Chondrocyte (in vitro differentiated cells): ENCODE measurements around the gene ZG16B. TPM values are rescaled to one million over a fixed set of nuclear protein-coding genes. Genes with fewer than 3 reads are reported as not detected.

Experiments
- DNase-seq: peaks from one replicate; pipeline ENCODE4 v3.0.0; 2021; ENCODE audit warnings: mixed read lengths, low spot score
- H3K27ac Mint-ChIP-seq: one replicate; pipeline ENCODE4 v1.8.0; 2021; ENCODE audit warnings: mild to moderate bottlenecking, moderate library complexity, mixed read lengths; ENCODE audit not compliant: unreplicated experiment
- H3K27me3 Mint-ChIP-seq: 2 replicates; pipeline ENCODE4 v1.8.0; 2021; ENCODE audit warnings: low read depth, mixed read lengths
- H3K36me3 Mint-ChIP-seq: 2 replicates; pipeline ENCODE4 v1.8.0; 2021; ENCODE audit warnings: low read depth, mixed read lengths
- H3K4me1 Mint-ChIP-seq: 2 replicates; pipeline ENCODE4 v1.8.0; 2021; ENCODE audit warnings: low read depth, mild to moderate bottlenecking, mixed read lengths
- H3K4me3 Mint-ChIP-seq: one replicate; pipeline ENCODE4 v1.8.0; 2021; ENCODE audit warnings: mild to moderate bottlenecking, moderate library complexity, mixed read lengths; ENCODE audit not compliant: unreplicated experiment
- H3K9me3 Mint-ChIP-seq: 2 replicates; pipeline ENCODE4 v1.8.0; 2021; ENCODE audit warnings: low read depth, mixed read lengths
- total RNA-seq: library from RNA; stranded (reverse); gene quantifications from 3 replicates; pipeline ENCODE4 v1.2.1, GENCODE V29; 2021
- TF ChIP-seq, protein P1 (sequence below): fragments of 200-600 bp; sonication (generic); IDR thresholded peaks from 2 replicates; pipeline ENCODE4 v1.5.0; 2021; ENCODE audit warnings: antibody characterized with exemption, mild to moderate bottlenecking, moderate library complexity

ZG16B gene
- total RNA-seq, 1 donor from 2014 or later = 2.1 TPM

DNA sequence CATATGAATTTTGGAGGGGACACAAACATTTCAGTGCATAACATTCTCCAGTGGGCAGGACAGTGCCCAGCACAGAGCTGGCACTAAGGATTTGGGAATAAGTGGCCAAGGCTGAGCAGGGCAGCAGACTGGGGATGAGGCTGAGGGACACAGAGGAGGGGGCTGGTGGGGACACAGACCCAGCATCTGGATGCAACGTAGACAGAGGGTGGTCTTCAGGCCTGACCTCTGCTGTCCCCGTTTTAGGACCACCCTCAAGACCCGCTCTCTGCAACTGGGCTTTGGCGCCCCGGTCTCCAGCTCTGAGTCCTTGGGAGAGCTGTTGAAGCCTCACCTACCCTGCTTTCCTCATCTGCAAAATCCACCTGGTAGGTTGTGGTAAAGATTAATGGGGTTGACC, 39.5 kb upstream of the ZG16B start:
- TF ChIP-seq, protein P1, sequence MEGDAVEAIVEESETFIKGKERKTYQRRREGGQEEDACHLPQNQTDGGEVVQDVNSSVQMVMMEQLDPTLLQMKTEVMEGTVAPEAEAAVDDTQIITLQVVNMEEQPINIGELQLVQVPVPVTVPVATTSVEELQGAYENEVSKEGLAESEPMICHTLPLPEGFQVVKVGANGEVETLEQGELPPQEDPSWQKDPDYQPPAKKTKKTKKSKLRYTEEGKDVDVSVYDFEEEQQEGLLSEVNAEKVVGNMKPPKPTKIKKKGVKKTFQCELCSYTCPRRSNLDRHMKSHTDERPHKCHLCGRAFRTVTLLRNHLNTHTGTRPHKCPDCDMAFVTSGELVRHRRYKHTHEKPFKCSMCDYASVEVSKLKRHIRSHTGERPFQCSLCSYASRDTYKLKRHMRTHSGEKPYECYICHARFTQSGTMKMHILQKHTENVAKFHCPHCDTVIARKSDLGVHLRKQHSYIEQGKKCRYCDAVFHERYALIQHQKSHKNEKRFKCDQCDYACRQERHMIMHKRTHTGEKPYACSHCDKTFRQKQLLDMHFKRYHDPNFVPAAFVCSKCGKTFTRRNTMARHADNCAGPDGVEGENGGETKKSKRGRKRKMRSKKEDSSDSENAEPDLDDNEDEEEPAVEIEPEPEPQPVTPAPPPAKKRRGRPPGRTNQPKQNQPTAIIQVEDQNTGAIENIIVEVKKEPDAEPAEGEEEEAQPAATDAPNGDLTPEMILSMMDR = no peak
- DNase-seq = peak; percentile 40
- peaks cover 43% of the 10 kb centered on the region for H3K27me3 Mint-ChIP-seq
- no peaks in the 10 kb centered on the region for H3K9me3 Mint-ChIP-seq
- H3K36me3 Mint-ChIP-seq = no peaks in the 10 kb centered on the region
- no peak overlapping the region for H3K27ac Mint-ChIP-seq
- H3K4me1 Mint-ChIP-seq = no peaks in the 10 kb centered on the region
- H3K4me3 Mint-ChIP-seq = no peak overlapping the region

DNA sequence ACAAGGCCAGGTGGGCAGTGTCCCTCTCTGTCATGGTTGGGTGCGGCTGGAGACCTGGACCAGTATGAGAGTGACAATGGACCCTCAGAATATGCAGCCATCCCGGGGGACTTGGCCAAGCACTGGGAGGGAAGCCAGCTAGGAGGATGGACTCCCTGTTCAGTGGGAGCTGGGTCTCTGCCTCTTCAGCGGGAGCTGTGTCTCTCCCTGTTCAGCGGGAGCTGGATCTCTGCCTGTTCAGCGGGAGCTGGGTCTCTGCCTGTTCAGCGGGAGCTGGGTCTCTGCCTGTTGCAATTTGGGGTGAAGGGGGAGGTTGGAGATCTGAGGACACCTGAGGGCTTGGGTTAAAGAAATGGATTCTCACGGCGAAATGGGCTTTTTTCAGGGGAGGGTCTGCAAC, 38.9 kb upstream of the ZG16B start:
- TF ChIP-seq, protein P1 = no peak
- H3K27me3 Mint-ChIP-seq = peaks cover 45% of the 10 kb centered on the region
- H3K27ac Mint-ChIP-seq = no peak overlapping the region
- H3K4me1 Mint-ChIP-seq = no peaks in the 10 kb centered on the region
- H3K4me3 Mint-ChIP-seq = no peak overlapping the region
- H3K9me3 Mint-ChIP-seq = no peaks in the 10 kb centered on the region
- no peaks in the 10 kb centered on the region for H3K36me3 Mint-ChIP-seq
- DNase-seq = peak; percentile 59

DNA sequence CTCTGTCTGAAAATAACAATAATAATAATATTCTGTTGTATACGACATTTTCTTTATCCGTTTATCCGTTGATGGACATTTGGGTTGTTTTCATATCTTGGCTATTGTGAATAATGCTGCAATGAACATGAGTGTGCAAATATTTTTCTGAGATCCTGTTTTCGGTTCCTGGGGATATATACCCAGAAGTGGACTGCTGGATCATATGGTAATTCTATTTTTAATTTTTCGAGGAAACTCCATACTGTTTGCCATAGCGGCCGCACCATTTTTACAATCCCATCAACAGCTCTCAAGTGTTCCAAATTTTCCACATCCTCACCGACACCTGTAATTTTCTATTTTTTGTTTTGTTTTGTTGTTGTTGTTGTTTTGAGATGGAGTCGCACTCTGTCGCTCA, 37.2 kb upstream of the ZG16B start:
- Mint-ChIP-seq H3K9me3 (no peaks in the 10 kb centered on the region), H3K27ac (no peak overlapping the region), H3K4me1 (no peaks in the 10 kb centered on the region), H3K27me3 (peaks cover 42% of the 10 kb centered on the region), H3K36me3 (no peaks in the 10 kb centered on the region), H3K4me3 (no peak overlapping the region)
- DNase-seq = no peak
- TF ChIP-seq, protein P1 = no peak

DNA sequence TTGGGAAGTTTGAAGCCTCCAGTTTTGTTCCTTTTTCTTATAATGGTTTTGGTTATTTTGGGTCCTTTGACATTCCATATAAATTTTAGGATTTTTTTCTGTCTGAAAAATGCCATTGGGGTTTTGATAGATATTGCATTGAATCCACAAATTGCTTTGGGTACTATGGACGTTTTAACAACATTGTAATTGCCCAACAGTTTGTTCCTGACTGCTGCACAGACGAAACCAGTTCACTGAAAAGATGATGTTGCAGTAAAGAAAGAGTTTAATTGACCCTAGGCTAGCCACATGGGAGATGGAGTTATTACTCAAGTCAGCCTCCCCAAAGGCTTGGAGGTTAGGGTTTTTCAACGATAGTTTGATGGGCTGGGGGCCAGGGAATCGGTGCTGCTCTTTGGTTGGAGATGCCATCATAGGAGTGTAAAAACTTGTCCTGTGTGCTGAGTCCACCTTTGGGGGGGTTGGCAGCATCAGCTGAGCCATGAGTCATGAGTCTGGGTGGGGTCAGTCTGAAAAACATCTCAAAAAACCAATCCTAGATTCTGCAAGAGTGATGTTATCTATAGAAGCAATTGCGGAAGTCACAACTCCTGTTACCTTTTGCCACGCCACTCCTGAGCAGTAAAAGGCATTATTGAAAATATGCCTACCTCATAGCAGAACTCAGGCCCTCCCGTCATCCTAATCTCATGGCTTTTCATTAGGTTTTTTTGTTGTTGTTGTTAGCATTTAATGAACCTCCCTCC, 34.5 kb upstream of the ZG16B start:
- peak; percentile 22 for DNase-seq
- Mint-ChIP-seq H3K4me3 (no peak overlapping the region), H3K27ac (no peak overlapping the region), H3K36me3 (no peaks in the 10 kb centered on the region), H3K27me3 (peaks cover 29% of the 10 kb centered on the region), H3K4me1 (no peaks in the 10 kb centered on the region), H3K9me3 (no peaks in the 10 kb centered on the region)
- TF ChIP-seq, protein P1 = no peak

DNA sequence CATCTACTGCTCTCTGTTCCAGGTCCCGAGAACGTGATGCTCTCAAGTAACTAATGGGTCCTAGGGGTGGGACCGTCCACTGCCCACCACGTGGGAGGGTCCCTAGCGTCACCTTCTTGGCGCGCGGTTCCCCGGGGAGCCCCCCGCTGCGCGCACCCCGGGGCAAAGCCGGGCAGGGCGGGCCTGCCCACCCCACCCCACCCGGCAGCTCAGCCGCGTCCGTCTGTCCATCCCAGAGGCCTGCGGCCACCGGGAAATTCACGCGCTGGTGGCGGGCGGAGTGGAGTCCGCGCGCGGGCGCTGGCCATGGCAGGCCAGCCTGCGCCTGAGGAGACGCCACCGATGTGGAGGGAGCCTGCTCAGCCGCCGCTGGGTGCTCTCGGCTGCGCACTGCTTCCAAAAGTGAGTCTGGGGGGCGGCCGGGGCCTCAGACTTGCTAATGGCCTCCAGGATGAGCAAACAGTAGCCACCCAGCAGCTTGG, 31.3 kb upstream of the ZG16B start:
- Mint-ChIP-seq H3K9me3 (peaks cover 9% of the 10 kb centered on the region), H3K4me3 (no peak overlapping the region), H3K4me1 (no peaks in the 10 kb centered on the region), H3K27me3 (peaks cover 11% of the 10 kb centered on the region), H3K36me3 (peaks cover under 1% of the 10 kb centered on the region), H3K27ac (no peak overlapping the region)
- TF ChIP-seq, protein P1 = no peak
- DNase-seq = no peak
